ENCODE measurements around the gene SSH2.

GRCh38 chr17:29764748-29765147 is 165.3 kb downstream of the SSH2 start:
- TF ChIP-seq, protein P1, sequence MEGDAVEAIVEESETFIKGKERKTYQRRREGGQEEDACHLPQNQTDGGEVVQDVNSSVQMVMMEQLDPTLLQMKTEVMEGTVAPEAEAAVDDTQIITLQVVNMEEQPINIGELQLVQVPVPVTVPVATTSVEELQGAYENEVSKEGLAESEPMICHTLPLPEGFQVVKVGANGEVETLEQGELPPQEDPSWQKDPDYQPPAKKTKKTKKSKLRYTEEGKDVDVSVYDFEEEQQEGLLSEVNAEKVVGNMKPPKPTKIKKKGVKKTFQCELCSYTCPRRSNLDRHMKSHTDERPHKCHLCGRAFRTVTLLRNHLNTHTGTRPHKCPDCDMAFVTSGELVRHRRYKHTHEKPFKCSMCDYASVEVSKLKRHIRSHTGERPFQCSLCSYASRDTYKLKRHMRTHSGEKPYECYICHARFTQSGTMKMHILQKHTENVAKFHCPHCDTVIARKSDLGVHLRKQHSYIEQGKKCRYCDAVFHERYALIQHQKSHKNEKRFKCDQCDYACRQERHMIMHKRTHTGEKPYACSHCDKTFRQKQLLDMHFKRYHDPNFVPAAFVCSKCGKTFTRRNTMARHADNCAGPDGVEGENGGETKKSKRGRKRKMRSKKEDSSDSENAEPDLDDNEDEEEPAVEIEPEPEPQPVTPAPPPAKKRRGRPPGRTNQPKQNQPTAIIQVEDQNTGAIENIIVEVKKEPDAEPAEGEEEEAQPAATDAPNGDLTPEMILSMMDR (IDR thresholded peaks at IDR 0.05), result no peak
- TF ChIP-seq POLR2A (IDR thresholded peaks at IDR 0.05) (no peak), EP300 (IDR thresholded peaks at IDR 0.05) (no peak)

Data from ovary (tissue), 3 donors.